ENCODE results near the gene TSPEAR.

DNA sequence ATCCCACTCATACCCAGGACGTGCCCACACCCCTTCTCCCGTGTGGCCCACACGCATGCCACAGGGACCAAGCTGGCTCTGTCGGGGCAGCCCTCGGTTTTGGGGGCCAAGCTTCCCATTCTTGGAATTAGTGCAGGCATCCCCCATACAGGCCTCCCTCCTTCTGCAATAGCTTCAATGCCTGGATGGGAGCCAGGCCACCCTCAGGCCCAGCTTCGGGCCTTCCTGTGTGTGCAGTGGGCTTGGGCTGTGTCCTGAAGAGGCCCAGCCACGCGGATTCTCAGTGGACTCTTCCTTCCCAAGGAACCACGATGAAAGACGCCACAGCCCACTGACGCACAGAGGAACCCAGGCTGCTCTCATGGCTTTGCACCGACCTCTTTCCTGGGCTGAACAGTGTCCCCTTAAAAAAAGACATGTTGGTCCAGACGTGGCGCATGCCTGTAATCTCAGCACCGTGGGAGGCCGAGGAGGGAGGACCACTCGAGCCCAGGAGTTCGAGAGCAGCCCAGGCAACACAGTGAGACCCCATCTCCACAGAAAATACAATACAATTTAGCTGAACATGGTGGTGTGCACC lies 61.8 kb downstream of the TSPEAR start:
- TF ChIP-seq POLR2AphosphoS5 (IDR thresholded peaks at IDR 0.05), result no peak
- TF ChIP-seq, protein P1, sequence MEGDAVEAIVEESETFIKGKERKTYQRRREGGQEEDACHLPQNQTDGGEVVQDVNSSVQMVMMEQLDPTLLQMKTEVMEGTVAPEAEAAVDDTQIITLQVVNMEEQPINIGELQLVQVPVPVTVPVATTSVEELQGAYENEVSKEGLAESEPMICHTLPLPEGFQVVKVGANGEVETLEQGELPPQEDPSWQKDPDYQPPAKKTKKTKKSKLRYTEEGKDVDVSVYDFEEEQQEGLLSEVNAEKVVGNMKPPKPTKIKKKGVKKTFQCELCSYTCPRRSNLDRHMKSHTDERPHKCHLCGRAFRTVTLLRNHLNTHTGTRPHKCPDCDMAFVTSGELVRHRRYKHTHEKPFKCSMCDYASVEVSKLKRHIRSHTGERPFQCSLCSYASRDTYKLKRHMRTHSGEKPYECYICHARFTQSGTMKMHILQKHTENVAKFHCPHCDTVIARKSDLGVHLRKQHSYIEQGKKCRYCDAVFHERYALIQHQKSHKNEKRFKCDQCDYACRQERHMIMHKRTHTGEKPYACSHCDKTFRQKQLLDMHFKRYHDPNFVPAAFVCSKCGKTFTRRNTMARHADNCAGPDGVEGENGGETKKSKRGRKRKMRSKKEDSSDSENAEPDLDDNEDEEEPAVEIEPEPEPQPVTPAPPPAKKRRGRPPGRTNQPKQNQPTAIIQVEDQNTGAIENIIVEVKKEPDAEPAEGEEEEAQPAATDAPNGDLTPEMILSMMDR (IDR thresholded peaks at IDR 0.05 in 8 of 11, conservative IDR thresholded peaks at IDR 0.05 in 3 of 11), result no peak

All from spleen (tissue), 7 donors.